ENCODE measurements around the gene LENEP.

The LENEP gene, protein sequence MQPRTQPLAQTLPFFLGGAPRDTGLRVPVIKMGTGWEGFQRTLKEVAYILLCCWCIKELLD

DNA sequence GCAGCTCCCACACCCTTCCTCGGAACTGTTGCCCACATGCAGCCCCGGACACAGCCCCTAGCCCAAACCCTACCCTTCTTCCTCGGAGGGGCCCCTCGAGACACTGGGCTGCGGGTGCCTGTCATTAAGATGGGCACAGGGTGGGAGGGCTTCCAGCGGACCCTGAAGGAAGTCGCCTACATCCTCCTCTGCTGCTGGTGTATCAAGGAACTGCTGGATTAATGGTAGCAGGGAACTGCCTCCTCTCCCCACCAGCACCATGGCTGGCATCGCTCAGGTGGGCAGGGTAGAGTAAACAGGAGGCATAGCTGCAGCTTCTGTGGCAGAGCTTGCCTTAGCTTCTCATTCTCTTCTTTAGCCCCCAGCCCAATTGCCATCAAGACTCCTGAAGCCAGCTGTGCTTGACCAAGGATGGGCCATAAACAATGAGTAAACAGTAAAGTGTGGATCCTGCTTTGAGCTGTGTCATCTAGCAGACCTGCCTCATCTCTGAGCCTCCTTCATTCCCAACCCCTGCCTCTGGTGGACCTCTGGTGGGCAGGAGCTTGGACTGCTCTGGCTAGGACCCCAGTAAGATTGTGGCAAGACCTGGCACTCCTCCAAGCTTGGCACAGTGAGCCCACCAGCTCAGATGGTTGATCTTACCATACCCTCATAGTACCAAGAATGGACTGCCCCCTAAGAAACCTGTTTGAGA is at the start of gene LENEP:
LENEP (plus strand) TSS at position 15 of the 697 bp plus-strand sequence; CDS start at position 37, 22 bp downstream.
- peak; percentile 26 for DNase-seq (ENCODE audit: low spot score)

DNA sequence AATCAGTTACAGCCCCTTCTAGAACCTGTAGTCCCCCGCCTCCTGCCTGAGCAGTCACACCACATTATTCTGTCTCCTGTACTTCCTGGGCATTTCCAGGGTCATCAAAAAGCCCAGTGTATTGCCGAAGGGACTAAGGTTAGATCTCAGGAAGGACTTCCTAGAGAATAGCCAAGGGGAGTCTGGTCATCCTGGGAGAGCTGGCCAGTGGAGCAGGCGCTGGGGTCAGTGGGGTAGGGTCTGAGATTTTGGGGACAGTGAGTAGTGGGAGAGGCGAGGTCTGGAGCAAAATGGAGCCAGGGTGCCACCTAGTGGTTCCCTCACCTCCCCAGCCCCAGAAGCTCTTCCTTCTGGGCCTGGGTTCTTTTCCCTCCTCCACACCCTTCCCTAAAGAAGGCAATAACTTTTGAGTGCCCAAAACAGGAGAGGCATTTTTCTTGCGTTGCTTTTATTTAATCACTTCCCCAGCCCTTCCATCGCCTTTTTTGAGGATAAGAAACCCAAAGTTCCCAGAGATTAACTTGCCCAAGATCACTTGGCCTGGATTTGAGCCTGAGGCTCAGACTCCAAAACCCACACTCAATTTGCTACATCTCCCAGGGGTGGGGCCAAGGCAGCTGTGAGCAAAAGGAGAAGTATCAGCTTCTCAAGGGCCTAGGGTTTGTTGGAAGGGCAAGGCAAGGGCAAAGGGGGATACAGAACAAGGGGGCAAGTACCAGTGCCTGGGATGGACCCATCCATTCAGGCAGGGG is 49.6 kb upstream of the LENEP start:
- DNase-seq (ENCODE audit: low spot score), result peak; percentile 95

DNA sequence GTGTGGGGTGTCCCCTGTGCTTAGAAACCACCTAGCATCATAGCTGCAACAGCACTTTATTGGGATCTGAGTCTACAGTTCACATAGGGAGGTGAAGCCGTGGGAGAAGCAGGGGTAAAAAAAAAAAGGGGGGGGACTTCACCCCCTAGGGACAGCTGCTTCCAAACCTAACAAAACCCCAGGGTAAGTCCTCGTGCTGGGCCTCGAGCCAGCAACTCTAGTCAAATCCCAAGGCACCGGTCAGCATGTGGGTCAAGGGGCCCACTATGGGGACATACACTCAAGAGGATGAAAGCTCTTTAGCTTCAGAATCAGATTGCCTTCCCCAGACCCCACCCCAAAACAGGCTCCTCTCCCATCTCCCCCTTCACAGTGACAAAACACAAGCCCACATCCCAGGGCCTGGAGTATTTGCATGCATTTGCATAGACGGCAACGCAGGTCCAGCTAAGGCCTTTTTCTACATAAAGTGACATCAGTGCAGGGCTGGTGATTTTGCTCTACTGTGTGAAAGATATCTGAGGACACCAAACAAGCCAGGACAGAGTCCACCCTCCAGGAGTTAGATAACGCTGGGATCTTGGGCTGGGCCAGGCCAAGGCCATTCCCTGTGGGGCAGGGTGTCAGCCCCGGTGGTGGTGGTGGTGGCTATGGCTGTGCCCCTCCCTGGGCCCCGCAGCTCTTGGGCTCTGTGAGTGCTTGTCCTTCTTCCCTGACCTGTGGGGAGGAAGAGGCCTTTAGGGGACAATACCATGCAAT is 48.8 kb upstream of the LENEP start:
- peak; percentile 86 for DNase-seq (ENCODE audit: low spot score)

DNA sequence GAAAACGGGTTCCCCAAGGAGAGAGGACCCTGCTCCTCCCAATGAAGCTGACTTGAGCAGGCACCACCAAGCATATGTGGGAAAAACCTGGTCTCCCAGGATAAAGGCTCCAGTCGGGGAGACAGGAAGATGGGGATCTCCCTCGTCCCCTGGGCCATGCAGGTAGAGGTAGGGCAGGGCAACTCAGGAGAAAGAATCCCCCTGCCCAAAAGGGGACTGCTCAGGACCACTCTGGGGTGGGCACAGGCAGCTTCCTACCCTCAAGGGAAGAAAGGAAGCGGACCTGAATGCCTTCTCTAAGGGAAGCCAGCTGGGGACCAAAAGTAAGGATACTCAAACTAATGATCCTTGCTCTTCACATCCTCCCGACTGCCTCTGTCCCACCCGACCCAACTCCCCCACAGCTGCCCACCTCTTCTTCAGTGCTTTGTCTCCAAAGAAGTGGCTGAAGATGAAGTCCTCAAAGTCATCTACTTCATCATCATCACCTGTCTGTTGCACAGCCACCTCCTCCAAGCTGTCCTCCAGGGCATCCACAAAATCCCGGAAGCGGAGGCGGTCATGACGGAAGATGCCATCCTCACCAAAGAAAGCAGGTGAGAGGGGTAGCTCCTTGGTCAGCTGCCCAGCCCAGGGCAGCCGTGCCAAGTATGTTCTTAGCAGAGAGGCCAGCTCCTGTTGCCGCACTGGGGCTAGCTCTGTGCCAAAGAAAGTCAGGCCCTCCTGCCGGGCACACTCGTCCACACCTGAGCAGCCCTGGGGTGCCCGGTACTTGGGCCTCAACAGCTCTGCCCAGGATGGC is 48.0 kb upstream of the LENEP start:
- DNase-seq (ENCODE audit: low spot score), result no peak

DNA sequence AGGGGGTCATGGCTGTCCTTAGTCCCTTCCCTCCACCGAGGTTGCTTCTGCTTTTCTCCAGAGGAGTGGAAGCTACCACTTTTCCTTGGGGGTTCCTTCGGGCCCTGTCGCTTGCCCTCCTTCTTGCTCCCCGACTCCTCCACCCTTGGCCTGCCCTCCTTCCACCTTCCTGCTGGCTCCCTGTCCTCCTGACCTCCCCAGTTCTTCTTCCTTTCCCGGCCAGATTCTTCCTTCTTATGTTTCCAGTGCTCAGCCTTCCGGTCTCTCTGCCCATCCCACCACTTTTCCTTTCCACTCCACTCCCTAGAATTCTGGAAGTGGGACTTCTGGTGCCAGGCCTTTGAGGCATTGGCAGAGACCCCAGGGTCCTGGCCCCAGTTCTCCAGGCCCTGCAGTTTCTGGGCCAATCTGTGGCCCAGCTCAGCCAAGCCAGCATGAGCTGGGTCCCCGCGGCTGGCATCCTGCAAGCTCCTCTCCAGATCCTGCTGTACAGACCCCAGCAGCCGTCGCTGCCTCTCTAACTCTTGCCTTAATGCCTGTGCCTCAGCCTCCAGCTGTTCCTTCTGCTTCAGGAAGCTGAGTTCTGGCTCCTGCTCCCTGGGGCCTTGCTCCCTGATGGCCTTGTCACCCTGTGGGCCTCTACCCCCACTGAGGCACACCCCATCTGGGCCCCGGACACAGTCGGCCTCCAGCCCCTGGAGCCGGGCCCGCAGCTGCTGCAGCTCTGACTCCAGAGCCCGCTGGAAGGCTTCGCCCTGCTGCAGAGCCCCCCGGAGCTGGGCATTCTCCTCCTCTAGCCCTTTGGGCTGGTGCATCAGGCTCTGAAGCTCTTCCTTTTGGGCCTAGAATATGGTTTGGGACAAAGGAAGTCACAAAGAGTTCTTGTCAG is 47.2 kb upstream of the LENEP start:
- no peak for DNase-seq (ENCODE audit: low spot score)

DNA sequence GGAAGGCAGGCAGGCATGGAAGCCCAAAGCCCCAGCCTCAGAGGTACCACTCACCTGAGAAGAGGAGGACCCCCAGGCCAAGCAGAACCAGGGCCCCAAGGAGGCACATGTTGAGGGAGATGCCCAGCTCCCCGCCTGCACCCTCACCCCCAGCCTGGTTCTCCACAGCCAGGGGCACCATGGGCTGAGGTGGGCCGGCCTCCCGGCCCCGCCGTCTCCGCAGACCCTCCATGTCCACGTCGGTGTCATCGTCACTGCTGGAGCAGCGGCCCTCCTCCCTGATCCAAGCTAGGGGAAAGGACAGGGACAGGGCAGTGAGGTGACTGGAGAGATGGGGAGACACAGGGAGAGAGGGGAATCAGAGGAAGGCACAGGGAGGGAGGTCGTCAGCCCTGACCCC is 45.3 kb upstream of the LENEP start:
- no peak for DNase-seq (ENCODE audit: low spot score)

DNA sequence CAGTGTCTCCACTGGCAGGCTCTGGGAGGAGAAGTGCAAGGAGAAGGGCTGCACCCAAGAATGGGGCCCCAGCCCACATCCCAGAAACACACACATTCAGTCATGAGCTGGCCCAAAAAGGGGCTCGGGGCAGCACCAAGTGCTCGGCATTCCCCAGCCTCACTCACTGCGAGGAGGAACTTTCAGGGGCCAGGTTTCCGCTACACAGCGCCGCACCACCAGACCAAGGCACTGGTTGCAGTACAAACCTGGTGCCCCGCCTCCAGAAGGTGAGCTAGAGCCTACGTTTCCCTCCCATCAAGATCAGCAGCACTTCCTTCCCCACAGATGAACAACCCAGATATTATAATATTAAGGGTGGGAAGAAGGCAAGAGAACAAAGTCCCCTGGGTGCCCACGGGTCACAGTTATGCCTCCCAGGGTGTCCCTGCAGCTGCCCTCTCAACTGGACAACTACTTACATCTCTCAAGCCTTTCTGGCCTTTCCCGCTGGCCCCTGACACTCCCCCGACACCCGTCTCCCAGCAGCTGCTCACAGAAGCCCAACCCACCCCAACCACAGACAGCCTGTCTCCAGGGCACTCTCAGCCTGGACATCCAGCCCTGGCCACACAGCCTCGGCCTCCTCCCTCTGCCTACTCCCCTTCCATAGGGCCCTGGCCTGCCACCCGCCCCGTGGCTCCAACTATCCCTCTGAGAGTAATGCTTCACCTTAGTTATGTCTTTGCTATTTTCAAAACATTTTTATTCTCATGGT is 41.3 kb upstream of the LENEP start:
- DNase-seq (ENCODE audit: low spot score), result no peak

DNA sequence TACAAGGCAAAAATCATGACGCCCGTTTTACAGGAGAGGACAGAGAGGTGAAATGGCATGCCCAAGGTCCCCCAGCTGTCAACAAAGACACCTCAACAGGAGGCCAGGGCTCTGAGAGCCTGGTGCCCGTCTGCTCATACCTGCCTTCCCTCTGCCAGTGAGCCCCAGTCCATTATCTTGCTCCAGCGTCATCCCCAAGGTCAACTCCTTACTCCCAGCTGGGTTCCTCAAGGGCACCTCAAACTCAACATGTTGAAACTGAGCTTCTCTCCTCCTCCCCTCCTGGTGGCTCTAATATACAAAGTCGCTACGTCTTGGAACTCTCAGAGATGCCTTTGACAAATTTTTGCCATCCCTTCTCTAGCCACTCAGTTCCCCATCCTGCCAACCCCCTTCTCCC is 40.7 kb upstream of the LENEP start:
- no peak for DNase-seq (ENCODE audit: low spot score)

DNA sequence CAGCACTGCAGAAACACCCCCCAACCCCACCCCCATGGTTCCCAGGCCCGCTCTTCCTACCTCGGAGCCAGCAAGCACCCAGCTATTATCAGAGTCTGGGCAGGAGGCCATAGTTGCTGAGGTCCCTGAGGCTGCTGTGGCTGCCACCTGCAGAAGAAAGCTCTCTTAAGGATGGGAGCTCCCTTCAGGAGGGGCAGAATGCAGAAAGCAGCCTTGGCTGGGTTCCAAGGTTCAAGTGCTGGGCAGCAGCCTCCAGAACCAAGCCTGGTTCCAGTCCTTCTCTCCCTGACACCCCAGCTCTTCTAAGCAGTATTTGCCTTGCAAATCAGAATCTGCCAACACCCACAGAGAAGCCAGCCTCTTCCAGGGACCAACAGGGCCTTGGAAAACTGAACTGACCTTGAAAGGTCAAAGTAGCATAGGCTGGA is 39.8 kb upstream of the LENEP start:
- peak; percentile 55 for DNase-seq (ENCODE audit: low spot score)

DNA sequence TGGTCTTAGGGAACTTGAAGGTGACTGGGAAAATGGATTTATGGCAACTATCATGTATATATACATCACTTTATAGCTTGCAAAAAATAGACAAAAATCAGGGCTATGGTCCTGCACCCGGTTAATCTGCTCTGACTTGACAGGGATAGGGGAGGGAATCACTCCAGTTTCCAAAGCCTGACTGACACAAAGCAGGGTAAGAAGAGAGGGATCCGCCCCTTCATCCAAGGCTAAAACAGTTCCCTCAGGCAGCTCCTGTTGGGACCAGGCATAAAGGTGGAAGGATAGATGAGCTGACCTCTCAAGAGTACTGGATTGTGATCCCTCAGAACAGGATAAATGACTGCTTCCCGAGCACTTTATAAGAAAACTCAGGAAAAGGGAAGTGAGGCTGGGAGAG is 38.8 kb upstream of the LENEP start:
- DNase-seq (ENCODE audit: low spot score), result no peak

DNA sequence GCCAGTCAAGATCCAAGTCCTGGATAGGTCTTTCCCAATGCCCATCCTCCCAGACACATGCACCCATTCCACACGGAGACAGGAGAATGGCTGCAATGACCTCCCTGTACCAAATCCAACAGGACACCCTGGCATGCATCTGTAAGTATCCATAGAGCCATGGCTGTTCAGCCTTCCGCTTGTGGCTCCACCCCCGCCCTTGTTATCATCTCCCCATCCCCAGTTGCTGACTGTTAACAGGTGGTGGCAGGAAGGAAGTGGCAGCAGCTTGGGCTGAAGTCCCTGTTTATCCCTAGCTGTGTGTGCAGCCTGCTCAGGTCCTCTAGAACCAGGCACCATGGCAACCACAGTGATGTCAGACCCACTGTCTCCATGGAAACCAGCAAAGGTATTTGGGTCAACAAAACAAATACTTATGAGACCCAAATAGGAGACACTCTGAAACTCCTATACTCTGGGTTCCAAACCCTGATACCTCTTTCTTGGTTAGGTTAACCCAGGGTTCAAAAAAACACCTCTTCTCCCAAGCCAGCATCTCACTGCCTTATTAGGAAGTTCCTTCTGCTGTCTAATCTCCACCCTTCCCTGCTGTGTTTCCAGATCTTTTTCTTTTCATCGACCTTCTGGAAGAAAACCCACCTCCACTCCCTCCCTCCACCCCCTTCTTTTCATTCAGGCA is 38.2 kb upstream of the LENEP start:
- peak; percentile 99 for DNase-seq (ENCODE audit: low spot score)

DNA sequence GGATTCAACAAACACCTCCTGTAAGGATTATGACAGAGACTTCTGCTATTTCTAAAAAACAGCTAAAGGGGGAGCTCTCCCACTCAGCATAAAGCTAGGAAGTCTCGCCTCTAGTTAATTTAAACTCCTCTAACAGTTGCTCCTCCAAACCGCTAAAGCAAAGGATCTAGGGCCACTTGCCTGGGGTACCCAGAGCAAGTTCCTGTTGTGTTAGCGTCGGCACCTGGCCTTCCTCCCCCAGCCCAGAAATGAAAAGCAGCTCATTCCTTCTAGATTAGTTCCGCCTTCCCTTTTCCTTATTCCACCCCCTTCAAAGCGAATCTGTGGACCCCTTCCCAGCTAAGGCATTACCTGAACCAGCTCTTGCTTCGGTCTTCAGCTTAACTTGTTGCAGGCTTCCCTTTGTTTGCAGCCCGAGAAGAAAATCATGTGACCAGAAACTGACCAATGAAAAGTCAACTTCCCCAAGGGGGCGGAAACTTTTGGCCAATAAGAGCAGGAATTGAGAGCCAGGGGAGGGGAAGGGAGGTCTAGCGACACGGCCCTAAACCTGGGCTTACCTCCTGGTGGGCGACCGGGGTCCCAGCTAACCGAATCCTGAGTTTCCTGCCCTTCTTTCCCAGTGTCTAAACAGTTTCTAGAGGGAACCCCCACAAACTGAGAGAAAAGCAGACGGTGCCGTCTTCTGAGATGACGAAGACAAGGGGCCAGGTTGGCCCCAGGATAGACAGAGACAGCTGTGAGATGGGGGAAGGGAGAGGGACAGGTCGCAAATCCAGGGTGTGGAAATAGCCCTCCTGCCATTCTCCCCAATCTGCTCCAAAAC is 37.5 kb upstream of the LENEP start, which contains the start of gene PBXIP1:
PBXIP1 (minus strand) TSS at position 382 of the 826 bp plus-strand sequence. CDS start 2,378 bp downstream, outside the sequence.
- DNase-seq (ENCODE audit: low spot score), result peak; percentile 99

DNA sequence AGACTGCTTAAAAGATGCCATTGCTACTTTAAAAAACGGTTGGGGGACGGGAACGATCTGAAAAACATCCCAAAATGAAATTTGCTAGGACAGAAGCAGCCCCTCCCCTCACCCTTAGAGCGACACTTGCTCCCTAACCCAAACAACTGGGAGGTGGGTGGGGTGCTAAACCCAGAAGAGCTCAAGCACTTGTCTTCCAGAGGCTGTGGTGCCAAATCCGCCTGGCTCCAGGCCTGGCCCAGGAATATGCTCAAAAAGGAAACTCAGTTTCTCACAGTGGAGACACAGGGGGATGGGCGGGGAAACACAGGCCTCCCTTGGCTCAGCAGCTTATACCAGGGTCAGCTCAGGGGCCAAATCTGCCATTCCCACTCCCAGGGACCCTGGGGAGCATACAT is 36.8 kb upstream of the LENEP start:
- DNase-seq (ENCODE audit: low spot score), result no peak

DNA sequence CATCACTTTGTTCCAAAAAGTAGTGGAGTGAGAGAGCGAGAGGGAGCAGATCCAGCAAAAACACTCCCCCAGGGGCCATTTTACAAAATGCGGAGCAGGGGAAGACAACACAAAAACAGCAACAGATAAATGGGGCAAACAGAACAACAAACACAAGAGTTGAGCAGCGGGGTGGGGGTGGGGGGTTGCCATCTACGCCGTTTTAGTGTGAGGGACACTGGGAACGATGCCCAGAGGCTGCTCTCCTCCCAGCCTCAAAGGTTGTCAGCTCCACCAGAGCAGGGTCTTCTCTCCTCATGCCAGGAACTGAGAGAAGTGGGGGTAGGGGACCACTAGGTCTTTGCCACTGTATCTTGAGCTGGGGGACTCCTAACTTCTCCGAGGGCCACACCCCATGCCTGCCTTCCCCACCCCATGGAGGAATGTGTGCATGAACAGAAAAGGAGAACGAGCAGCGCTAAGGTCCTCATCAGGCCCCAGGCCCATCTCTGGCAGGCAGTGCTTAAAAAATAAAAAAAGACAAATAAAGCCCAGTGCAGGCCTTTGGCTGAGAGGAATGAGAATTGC is 36.2 kb upstream of the LENEP start:
- no peak for DNase-seq (ENCODE audit: low spot score)

DNA sequence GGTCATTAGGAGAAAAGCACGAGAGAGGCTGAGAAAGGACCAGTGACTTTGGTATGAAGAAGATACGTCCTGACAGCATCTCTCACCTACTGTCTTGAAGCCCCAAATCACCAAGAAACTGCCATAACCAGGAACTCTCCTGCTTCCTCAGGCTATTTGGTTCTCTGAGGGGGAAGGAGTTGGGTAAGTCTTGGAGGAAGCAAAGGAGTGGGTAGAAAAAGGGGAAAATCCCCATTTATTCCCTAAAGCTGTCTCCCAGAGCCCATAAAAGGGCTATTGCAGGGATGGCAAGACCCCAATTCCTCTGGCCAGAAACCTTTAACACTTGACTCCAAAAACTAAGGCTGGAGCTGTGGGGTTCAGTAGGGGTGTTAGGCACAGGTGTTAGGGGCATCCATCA is 35.4 kb upstream of the LENEP start:
- no peak for DNase-seq (ENCODE audit: low spot score)

DNA sequence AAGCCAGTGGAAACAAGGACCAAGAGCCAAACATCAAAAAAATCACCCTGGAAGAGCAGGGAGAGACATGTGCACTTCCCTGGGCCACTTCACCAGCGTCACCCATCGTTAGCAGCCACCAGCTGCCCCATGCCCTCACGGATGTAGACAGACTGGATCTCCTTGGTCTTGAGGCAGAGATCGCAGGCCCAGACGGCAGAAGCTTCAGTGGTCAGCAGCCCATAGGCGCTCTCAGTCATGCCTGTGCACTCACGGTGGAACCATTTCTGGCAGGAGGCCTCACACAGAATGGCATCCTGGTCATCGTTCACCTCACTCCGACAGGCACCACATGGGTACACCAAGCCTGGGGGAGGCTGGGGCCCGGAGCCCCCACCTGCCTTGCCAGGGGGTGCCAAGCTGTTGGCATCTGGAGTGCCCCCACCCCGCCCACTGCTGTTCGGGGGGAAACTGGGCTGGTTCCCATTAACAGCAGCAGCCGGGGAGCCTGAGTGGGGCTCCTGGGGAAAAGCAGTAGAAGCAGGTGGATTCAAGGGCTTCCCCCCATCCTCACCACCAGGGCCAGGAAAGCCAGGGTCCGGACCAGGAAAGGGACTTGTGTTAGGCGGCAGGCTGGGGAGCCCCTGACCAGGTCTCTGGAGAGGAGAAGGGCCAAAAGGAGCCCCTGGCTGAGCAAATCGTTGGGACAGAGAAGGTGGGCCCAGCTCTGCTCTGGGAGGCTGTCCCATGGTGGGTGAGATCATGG is 34.5 kb upstream of the LENEP start:
- no peak for DNase-seq (ENCODE audit: low spot score)

DNA sequence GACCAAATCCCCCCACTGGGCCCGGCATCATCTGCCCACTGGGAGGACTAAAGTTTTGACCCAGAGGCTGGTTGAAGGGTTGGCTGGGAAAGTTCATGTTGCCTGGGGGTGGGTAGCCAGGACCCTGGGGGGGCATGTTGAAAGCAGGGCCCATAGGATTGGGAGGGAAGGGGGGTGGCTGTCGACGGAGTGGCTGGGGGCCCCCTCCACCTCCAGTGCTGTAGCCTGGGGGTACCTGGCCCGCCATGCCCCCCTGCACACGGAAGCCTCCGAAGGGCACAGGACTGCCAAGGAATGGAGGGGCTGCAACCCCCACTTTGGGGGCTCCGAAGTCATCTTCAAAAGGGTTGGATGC is 34.0 kb upstream of the LENEP start:
- DNase-seq (ENCODE audit: low spot score), result no peak
